ENCODE data around the gene HPX. TPM values are rescaled to one million over a fixed set of nuclear protein-coding genes. Genes with fewer than 3 reads are reported as not detected.

The HPX gene
- total RNA-seq, 1 experiment from 2014 or later = 1.2 TPM

DNA sequence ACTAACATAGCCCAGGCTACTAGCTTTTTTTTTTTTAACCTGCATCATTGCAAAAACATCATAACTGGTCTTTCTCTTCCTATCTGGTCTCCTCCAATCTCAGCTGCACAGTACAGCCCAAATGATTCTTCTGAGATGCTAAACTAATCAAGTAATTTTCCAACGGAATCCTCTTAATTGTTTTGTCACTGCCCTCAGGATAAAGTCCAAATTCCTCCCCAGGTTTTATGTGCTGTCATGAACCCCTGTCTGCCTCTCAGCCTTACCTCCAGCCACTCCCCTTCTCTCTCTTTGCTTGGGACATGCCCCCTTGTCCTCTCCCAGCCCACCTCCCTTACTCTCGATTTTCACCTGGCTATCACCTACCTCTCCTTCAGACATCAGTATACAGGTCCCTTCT is 34.4 kb downstream of the HPX start:
- Mint-ChIP-seq H3K4me3 (no peak overlapping the region), H3K4me1 (peaks cover 7 to 23% of the 10 kb centered on the region in 2 experiments), H3K27ac (peak overlapping the region in 1 of 3 experiments; percentile 2; a peak in 4 of 7 replicates), H3K36me3 (ENCODE audit: insufficient read depth in 1 of 3, low read depth in 3 of 3) (peaks cover 0 to 10% (median 4%) of the 10 kb centered on the region in 3 experiments; a peak in 3 of 7 replicates), H3K9me3 (no peaks in the 10 kb centered on the region), H3K27me3 (ENCODE audit: low read depth) (no peaks in the 10 kb centered on the region)
- Histone ChIP-seq H4K20me1 (ENCODE audit: control insufficient read depth, insufficient read depth, insufficient read length) (no peaks in the 10 kb centered on the region), H3K27me3 (ENCODE audit: insufficient read depth, low read length) (no peaks in the 10 kb centered on the region), H3K9ac (ENCODE audit: extremely low read depth, insufficient read length, low read length) (no peak overlapping the region), H4K91ac (ENCODE audit: insufficient read length, low read depth, low read length) (no peak overlapping the region), H3K23me2 (ENCODE audit: insufficient read length, low read depth, low read length, poor library complexity, severe bottlenecking) (no peaks in the 10 kb centered on the region), H2BK12ac (ENCODE audit: insufficient read length, low read depth, low read length) (no peak overlapping the region), H3K14ac (ENCODE audit: insufficient read depth, low read length) (no peak overlapping the region), H3K79me2 (ENCODE audit: insufficient read depth, low read length) (no peaks in the 10 kb centered on the region), H4K5ac (ENCODE audit: insufficient read length, low read depth, low read length) (no peak overlapping the region), H3K27ac (ENCODE audit: insufficient read length, low read depth, low read length) (no peak overlapping the region), H3K18ac (ENCODE audit: insufficient read length, low read depth, low read length) (no peak overlapping the region), H3K4ac (ENCODE audit: low read depth, low read length) (no peak overlapping the region), H3K23ac (ENCODE audit: insufficient read length, low read depth, low read length) (no peak overlapping the region), H3K4me2 (ENCODE audit: insufficient read depth, insufficient read length, low read length) (no peak overlapping the region), H2BK5ac (ENCODE audit: insufficient read length, low read length) (no peak overlapping the region), H2BK20ac (ENCODE audit: low read depth, low read length, poor library complexity, severe bottlenecking) (no peak overlapping the region), H3K79me1 (ENCODE audit: insufficient read depth, low read depth, low read length, poor library complexity, severe bottlenecking) (no peaks in the 10 kb centered on the region), H2BK15ac (ENCODE audit: low read depth, low read length) (no peak overlapping the region), H3K4me1 (ENCODE audit: insufficient read depth, low read length) (no peaks in the 10 kb centered on the region), H3K9me3 (ENCODE audit: control insufficient read depth, low read depth, low read length) (no peaks in the 10 kb centered on the region), H3T11ph (ENCODE audit: low read length) (no peak overlapping the region), H2AFZ (ENCODE audit: low read length) (no peak overlapping the region), H3K56ac (ENCODE audit: insufficient read length, low read depth, low read length) (no peak overlapping the region), H4K8ac (replicated peaks; ENCODE audit: insufficient read length, low read depth, low read length) (no peak overlapping the region), H2BK120ac (ENCODE audit: low read depth, low read length, poor library complexity, severe bottlenecking) (no peak overlapping the region), H2AK5ac (ENCODE audit: insufficient read length, low read length) (no peak overlapping the region)
- DNase-seq = no peak
- TF ChIP-seq, protein P1, sequence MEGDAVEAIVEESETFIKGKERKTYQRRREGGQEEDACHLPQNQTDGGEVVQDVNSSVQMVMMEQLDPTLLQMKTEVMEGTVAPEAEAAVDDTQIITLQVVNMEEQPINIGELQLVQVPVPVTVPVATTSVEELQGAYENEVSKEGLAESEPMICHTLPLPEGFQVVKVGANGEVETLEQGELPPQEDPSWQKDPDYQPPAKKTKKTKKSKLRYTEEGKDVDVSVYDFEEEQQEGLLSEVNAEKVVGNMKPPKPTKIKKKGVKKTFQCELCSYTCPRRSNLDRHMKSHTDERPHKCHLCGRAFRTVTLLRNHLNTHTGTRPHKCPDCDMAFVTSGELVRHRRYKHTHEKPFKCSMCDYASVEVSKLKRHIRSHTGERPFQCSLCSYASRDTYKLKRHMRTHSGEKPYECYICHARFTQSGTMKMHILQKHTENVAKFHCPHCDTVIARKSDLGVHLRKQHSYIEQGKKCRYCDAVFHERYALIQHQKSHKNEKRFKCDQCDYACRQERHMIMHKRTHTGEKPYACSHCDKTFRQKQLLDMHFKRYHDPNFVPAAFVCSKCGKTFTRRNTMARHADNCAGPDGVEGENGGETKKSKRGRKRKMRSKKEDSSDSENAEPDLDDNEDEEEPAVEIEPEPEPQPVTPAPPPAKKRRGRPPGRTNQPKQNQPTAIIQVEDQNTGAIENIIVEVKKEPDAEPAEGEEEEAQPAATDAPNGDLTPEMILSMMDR (conservative IDR thresholded peaks at IDR 0.05) = no peak
- no CpG with 5 or more reads among the region's 2 CpGs for WGBS (ENCODE audit: extremely low coverage, insufficient read length, low lambda C conversion rate)
